ENCODE measurements around the gene PREB.

PREB gene

GRCh38 chr2:27164960-27165763, 30.7 kb upstream of the PREB start:
- DNase-seq (ENCODE audit: extremely low spot score): no peak
- ChIA-PET POLR2A (interaction anchor here (0.6 kb wide), 1 partner anchor 68 kb away, joined by 3 read pairs; no protein-coding TSS in a partner anchor), CTCF (interaction anchor here (1.1 kb wide), 1 partner anchor 27 kb away, joined by 3 read pairs; no protein-coding TSS in a partner anchor)
- no peak for TF ChIP-seq CTCF (IDR thresholded peaks at IDR 0.05; ENCODE audit: control extremely low read depth, extremely low read depth, low read depth, missing control alignments)

GRCh38 chr2:27162151-27163121, 28.0 kb upstream of the PREB start:
- no peak for TF ChIP-seq CTCF (IDR thresholded peaks at IDR 0.05; ENCODE audit: control extremely low read depth, extremely low read depth, low read depth, missing control alignments)
- ChIA-PET CTCF (interaction anchor here (0.6 to 1.5 kb wide), 2 partner anchors 13 kb away, joined by 3 read pairs; no protein-coding TSS in a partner anchor), POLR2A (no interaction called here)
- DNase-seq (ENCODE audit: extremely low spot score): no peak

GRCh38 chr2:27160191-27160590, 25.8 kb upstream of the PREB start:
- DNase-seq (ENCODE audit: extremely low spot score): no peak
- POLR2A ChIA-PET: interaction anchor here (0.6 kb wide), 2 partner anchors 34 to 114 kb away, joined by 3 to 8 read pairs; no protein-coding TSS in a partner anchor
- TF ChIP-seq CTCF (IDR thresholded peaks at IDR 0.05; ENCODE audit: control extremely low read depth, extremely low read depth, low read depth, missing control alignments): no peak
- CTCF ChIA-PET: interaction anchor here (2.1 to 5.2 kb wide), 2 partner anchors 10 to 119 kb away, joined by 5 to 30 read pairs; no protein-coding TSS in a partner anchor

DNA sequence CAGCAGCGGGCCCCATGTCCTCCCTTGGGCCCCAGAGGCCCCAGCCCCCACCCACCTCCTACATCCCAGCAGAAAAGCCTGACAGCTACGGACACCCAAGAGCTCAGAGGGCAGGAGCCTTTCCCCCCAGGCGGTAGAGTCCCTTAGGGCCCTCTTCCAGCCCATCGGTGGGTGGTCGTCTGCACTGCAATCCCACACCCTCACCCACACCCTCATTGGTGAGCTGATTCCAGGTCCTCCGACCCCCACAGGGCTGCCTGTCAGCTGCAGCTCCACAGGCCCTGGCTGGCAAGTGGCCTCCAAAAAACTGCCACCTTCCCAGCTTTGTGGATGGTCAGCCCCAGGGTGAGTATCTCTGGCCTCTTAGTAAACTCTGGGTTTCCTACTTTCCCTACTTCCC, 24.8 kb upstream of the PREB start:
- CTCF ChIA-PET: interaction anchor here (1.0 to 5.2 kb wide), 5 partner anchors 11 to 122 kb away, joined by 3 to 30 read pairs (median 5); no protein-coding TSS in a partner anchor
- POLR2A ChIA-PET: no interaction called here
- DNase-seq (ENCODE audit: extremely low spot score): no peak
- no peak for TF ChIP-seq CTCF (IDR thresholded peaks at IDR 0.05; ENCODE audit: control extremely low read depth, extremely low read depth, low read depth, missing control alignments)

DNA sequence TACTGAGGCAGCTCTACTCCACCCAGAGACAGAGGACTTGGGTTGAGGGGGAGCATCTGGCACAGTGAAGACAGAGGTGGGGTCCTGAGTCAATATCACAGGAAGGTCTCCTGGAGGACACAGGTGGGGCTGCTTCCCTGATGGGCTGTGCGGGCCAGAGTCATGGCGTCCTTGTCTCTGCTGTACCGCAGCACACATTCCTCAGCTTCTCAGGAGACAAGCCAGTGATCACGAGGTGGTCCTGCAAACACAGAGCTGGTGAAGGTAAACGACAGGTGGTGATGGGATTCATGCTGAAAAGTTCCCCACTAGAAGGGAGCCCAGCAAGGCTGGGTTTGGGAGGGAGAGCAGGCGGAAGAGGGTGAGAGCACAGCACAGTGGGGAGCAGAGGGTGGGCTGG, 24.0 kb upstream of the PREB start:
- ChIA-PET CTCF (interaction anchor here (1.0 to 5.2 kb wide), 8 partner anchors 12 to 123 kb away, joined by 3 to 30 read pairs (median 4); partner anchors contain the start of gene PRR30), POLR2A (interaction anchor here (0.6 kb wide), 1 partner anchor 16 kb away, joined by 3 read pairs; no protein-coding TSS in a partner anchor)
- TF ChIP-seq CTCF (IDR thresholded peaks at IDR 0.05; ENCODE audit: control extremely low read depth, extremely low read depth, low read depth, missing control alignments): no peak
- no peak for DNase-seq (ENCODE audit: extremely low spot score)

DNA sequence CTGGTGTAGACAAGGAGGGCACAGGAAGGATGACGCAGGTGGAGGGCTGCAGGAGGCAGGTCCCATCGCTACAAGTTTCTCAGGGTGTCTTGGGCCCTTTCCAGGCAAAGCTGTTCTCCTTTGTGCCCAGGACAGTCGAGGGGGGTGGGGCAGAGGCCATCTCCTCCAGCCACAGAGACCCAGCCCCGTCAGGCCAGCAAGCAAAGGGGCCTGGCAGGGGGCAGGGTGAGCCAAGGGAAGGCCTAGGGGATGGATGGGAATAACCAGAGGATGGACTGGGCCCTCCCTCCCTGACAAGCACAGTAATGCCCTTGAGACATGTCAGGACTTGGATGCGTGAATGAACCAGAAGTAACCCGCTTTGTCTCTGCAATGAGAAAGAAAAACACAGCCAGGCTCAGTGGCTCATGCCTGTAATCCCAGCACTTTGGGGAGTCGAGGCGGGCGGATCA, 20.7 kb upstream of the PREB start:
- ChIA-PET POLR2A (no interaction called here), CTCF (interaction anchor here (0.8 to 7.1 kb wide), 2 partner anchors 15 to 182 kb away, joined by 3 to 30 read pairs; no protein-coding TSS in a partner anchor)
- no peak for TF ChIP-seq CTCF (IDR thresholded peaks at IDR 0.05; ENCODE audit: control extremely low read depth, extremely low read depth, low read depth, missing control alignments)
- no peak for DNase-seq (ENCODE audit: extremely low spot score)
